SK-N-MC (cell line): ENCODE measurements around the gene NCAM2.

ENCODE experiments used
- DNase-seq: peaks from one replicate; pipeline ENCODE4 v3.0.0-alpha.2; 2011; ENCODE audit warnings: low read depth, low spot score
- H3K27ac ChIP-seq: fragments of 200-600 bp; sonication (generic); 2 replicates; pipeline ENCODE4 v1.5.1; 2016; ENCODE audit warnings: mixed run types
- H3K36me3 ChIP-seq: fragments of 200-600 bp; sonication (generic); 2 replicates; pipeline ENCODE4 v1.6.1; 2017; ENCODE audit warnings: antibody characterized with exemption, low read length, mixed read lengths; ENCODE audit not compliant: insufficient read depth
- H3K4me3 ChIP-seq: fragments of 200-600 bp; sonication (generic); 2 replicates; pipeline ENCODE4 v1.5.1; 2016
- H3K9ac ChIP-seq: fragments of 200-600 bp; sonication (generic); 2 replicates; pipeline ENCODE4 v1.8.0; 2017; ENCODE audit warnings: mixed run types, mixed read lengths; ENCODE audit not compliant: insufficient read length
- H3K9me3 ChIP-seq: fragments of 200-600 bp; sonication (generic); 2 replicates; pipeline ENCODE4 v1.6.1; 2017; ENCODE audit warnings: low read depth, mild to moderate bottlenecking, antibody characterized with exemption, low read length, moderate library complexity, mixed read lengths
- EZH2 ChIP-seq: fragments of 200-600 bp; sonication (generic); IDR thresholded peaks from one replicate; pipeline ENCODE4 v1.6.1; 2017; ENCODE audit warnings: antibody characterized with exemption
- FOXP2 ChIP-seq: optimal IDR thresholded peaks from 2 replicates; pipeline ENCODE3; 2011; ENCODE audit warnings: mild to moderate bottlenecking, moderate library complexity; ENCODE audit not compliant: insufficient read depth; ENCODE audit errors: extremely low read length, control extremely low read depth
- POLR2AphosphoS5 ChIP-seq: IDR thresholded peaks from 2 replicates; pipeline ENCODE4 v1.6.1; 2012; ENCODE audit warnings: mild to moderate bottlenecking, low read depth, low read length, borderline replicate concordance

Gene NCAM2

DNA sequence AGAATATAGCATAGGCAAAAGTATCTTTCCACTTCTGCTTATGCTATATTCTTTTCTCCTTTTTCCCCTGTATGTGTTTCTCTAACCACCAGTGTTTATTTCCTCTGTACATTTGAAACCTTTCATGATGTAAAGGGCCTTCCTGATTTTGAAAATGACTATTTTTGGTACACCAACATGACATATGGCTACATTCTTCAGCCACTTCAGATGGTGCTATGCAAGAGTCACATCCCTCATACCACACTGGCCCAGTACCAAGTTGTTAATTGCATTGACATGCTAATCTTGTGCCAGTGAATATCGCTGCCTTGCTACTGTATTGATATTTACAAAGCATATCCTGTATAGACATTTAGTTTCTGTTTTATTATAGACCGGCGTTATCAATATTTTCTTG lies 408.7 kb downstream of the NCAM2 start:
- H3K9me3 ChIP-seq = no peaks in the 10 kb centered on the region
- H3K4me3 ChIP-seq = no peak overlapping the region
- no peak overlapping the region for H3K9ac ChIP-seq
- DNase-seq = no peak
- TF ChIP-seq FOXP2 (no peak), POLR2AphosphoS5 (no peak), EZH2 (no peak)
- no peaks in the 10 kb centered on the region for H3K36me3 ChIP-seq
- no peak overlapping the region for H3K27ac ChIP-seq

DNA sequence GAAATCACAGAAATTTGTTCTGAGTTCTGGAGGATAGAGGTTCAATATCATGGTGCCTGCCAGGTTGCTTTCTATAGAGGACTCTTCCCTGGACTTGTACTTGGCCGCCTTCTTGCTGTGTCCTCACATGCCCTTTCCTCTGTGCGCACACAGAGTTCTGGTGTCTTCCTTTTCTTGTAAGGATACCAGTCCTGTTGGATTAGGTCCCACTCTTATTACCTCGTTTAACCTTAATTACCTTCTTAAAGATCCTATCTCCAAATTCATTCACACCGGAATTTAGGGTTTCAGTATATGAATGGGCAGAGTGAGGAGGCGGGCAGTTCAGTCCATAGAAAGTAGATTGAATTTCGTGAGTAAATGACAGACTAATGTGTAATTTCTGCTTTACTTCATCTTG lies 413.9 kb downstream of the NCAM2 start:
- H3K4me3 ChIP-seq = no peak overlapping the region
- H3K27ac ChIP-seq = no peak overlapping the region
- H3K9ac ChIP-seq = no peak overlapping the region
- DNase-seq = no peak
- TF ChIP-seq FOXP2 (no peak), POLR2AphosphoS5 (no peak), EZH2 (no peak)
- H3K9me3 ChIP-seq = no peaks in the 10 kb centered on the region
- H3K36me3 ChIP-seq = no peaks in the 10 kb centered on the region

DNA sequence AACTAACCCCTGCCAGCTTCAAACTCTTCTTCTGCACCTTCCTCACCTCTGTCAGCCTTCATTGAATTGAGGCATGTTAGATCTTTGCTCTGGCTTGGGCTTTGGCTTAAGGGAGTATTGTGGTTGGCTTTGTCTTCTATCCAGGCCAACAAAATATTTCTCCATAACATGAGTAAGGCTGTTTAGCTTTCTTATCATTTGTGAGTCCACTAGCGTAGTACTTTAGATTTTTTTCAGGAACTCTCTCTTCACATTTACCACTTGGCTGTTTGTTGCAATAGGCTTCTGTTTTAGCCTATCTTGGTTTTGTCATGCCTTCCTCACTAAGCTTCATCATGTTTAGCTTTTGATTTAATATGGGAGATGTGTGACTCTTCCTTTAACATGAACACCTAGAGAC lies 417.5 kb downstream of the NCAM2 start:
- Histone ChIP-seq H3K9ac (no peak overlapping the region), H3K36me3 (no peaks in the 10 kb centered on the region), H3K4me3 (no peak overlapping the region), H3K9me3 (no peaks in the 10 kb centered on the region), H3K27ac (no peak overlapping the region)
- no peak for TF ChIP-seq EZH2
- no peak for TF ChIP-seq FOXP2
- TF ChIP-seq POLR2AphosphoS5 = no peak
- no peak for DNase-seq

DNA sequence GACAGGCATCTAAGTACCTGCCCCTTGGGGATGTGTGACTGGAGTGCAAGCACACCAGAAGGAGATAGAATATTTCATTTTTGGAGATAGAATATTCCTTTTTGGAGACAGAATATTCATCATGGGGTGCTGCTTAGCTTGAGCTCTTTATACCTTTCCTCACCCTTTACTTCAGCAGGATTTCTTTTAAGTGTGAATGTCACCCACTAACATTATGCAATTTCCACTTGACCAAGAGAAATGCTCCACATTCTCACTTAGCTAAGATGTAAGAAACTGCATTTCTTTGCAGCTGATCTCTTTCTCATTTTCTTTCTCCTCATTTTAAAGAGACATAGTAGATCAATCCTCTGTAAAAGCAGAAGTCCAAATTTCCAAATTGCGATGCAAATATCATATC lies 436.7 kb downstream of the NCAM2 start:
- Histone ChIP-seq H3K4me3 (no peak overlapping the region), H3K36me3 (no peaks in the 10 kb centered on the region), H3K27ac (no peak overlapping the region), H3K9me3 (no peaks in the 10 kb centered on the region), H3K9ac (no peak overlapping the region)
- no peak for DNase-seq
- TF ChIP-seq EZH2 = no peak
- no peak for TF ChIP-seq POLR2AphosphoS5
- TF ChIP-seq FOXP2 = no peak

DNA sequence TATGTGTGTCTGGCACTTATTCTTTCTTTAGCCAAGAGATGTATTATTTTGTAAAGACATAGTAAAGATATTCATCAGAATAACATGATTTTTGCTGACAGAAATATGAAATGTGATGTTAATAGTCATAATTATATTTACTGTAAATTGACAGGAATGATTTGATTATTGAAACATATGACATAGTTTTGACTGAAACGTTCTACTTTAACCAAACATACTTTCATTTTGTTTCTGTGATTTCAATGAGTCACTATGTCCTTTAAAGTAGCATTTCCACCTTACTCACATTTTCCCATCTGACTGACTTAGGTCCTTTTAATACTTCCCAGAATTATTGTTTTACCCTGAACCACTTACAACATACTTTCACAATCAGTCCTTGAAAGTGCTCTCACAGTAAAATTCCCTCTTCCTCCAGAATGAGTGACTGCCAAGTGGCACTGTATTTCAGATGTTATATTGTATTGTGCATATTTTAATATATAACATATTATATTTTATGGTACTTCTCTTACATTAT lies 437.9 kb downstream of the NCAM2 start:
- Histone ChIP-seq H3K4me3 (no peak overlapping the region), H3K9ac (no peak overlapping the region), H3K36me3 (no peaks in the 10 kb centered on the region), H3K27ac (no peak overlapping the region), H3K9me3 (no peaks in the 10 kb centered on the region)
- TF ChIP-seq POLR2AphosphoS5 = no peak
- TF ChIP-seq FOXP2 = no peak
- TF ChIP-seq EZH2 = no peak
- DNase-seq = no peak

DNA sequence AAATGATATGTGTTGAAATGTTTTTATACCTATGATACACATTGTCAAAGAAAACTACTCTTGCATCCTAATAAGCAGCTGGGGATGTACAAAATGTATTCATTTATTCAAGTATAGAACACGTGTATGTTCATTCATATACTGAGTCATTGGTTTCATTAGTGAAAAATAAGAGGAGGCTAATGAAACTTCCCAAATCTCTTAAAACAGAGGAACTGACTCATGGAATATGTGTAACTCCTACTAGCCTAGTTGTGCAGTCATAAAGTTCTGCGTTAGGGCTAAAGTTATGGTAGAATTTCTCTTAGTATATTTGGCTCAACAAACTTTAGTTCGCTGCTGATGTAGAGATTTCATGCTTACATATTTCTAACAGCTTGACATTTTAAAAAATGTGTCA lies 441.6 kb downstream of the NCAM2 start:
- no peaks in the 10 kb centered on the region for H3K9me3 ChIP-seq
- no peak overlapping the region for H3K27ac ChIP-seq
- DNase-seq = no peak
- no peaks in the 10 kb centered on the region for H3K36me3 ChIP-seq
- no peak overlapping the region for H3K4me3 ChIP-seq
- H3K9ac ChIP-seq = no peak overlapping the region
- no peak for TF ChIP-seq POLR2AphosphoS5
- TF ChIP-seq FOXP2 = no peak
- no peak for TF ChIP-seq EZH2

DNA sequence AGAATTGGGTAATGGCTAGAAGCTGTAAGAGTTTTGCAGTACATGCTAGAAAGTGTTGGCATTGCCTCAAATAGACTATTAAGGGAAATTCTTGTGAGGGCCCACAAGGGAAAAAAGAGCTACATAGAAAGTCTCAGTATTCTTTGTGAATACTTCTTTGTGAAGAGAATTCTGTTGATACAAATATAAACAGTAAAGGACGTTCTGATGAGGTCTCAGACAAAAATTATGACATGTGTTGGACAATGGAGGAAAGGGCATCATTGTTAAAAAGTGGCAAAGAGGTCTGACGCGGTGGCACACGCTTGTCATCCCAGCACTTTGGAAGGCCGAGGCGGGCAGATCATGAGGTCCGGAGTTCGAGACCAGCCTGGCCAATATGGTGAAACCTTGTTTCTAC lies 458.9 kb downstream of the NCAM2 start:
- TF ChIP-seq EZH2 = no peak
- no peak for TF ChIP-seq FOXP2
- TF ChIP-seq POLR2AphosphoS5 = no peak
- no peaks in the 10 kb centered on the region for H3K36me3 ChIP-seq
- H3K4me3 ChIP-seq = no peak overlapping the region
- no peaks in the 10 kb centered on the region for H3K9me3 ChIP-seq
- no peak for DNase-seq
- no peak overlapping the region for H3K9ac ChIP-seq
- H3K27ac ChIP-seq = no peak overlapping the region

DNA sequence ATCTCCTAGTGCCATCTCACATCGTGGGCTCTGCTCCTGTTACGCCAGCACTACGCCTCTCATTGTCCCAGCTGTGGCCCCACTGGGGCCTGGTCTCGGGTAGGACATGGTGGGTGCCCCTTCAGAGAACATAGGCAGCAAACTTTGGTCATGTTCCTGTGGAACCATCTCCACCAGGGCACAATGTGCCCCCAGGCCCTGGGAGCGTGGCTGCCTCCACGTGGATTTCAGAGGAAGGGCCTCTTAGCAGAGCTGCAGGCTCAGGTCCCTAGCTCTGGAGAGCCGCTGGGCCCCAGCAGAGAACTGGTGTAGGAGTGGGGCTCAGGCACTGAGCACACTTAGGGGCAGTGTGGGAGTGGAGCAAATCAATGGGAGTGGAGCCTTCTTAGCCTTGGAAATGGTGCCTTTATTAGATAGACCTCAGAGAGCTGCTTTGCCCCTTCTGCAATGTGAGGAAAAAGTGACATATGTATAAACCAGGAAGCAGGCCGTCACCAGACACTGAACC lies 460.0 kb downstream of the NCAM2 start:
- TF ChIP-seq EZH2 (no peak), POLR2AphosphoS5 (no peak), FOXP2 (no peak)
- H3K36me3 ChIP-seq = no peaks in the 10 kb centered on the region
- H3K9ac ChIP-seq = no peak overlapping the region
- no peak for DNase-seq
- no peak overlapping the region for H3K4me3 ChIP-seq
- H3K9me3 ChIP-seq = no peaks in the 10 kb centered on the region
- H3K27ac ChIP-seq = no peak overlapping the region

DNA sequence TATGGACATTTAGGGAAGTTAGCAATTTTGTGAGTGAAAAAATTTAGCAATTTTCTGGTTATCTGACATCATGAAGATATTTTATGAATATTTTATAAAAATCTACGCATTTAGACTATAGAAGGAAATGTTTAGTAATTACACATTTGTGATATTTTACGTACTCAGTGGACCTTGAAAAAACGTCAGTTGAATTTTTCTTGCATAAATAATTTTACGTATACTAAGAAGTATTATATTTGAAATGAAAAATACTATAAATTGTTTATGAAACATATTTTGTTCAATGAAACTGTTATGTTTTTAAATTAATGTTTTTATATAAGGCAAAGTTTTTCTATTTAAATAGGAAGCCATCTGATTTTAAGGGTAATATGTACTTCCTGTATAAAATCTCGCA lies 462.8 kb downstream of the NCAM2 start:
- no peak for DNase-seq
- TF ChIP-seq FOXP2 = no peak
- Histone ChIP-seq H3K27ac (no peak overlapping the region), H3K36me3 (no peaks in the 10 kb centered on the region), H3K9me3 (no peaks in the 10 kb centered on the region), H3K4me3 (no peak overlapping the region), H3K9ac (no peak overlapping the region)
